ENCODE data around the gene FOXA3.

FOXA3 gene

GRCh38 chr19:45920458-45920857 is 56.3 kb downstream of the FOXA3 start:
- H3K9ac ChIP-seq (ENCODE audit: low read length), result no peak overlapping the region
- H3K27ac ChIP-seq (ENCODE audit: low read depth, low read length), result no peak overlapping the region
- H3K27me3 ChIP-seq (ENCODE audit: low read length), result no peaks in the 10 kb centered on the region
- no peak overlapping the region for H3K4me3 ChIP-seq (ENCODE audit: insufficient read depth, low read length, poor library complexity, severe bottlenecking)
- no peaks in the 10 kb centered on the region for H3F3A ChIP-seq (ENCODE audit: insufficient read depth)
- no peaks in the 10 kb centered on the region for H4K20me1 ChIP-seq (ENCODE audit: low read depth, low read length)
- no peaks in the 10 kb centered on the region for H3K36me3 ChIP-seq (ENCODE audit: low read length)
- no peaks in the 10 kb centered on the region for H3K9me3 ChIP-seq (ENCODE audit: insufficient read depth, low read length)
- no peak overlapping the region for H3K4me2 ChIP-seq (ENCODE audit: low read depth, low read length, poor library complexity, severe bottlenecking)
- H3K9me2 ChIP-seq (replicated peaks; ENCODE audit: insufficient read depth, low read length), result no peaks in the 10 kb centered on the region
- TF ChIP-seq CTCF (IDR thresholded peaks at IDR 0.05; ENCODE audit: insufficient read depth, low read length, poor library complexity, severe bottlenecking) (no peak), EZH2phosphoT487 (conservative IDR thresholded peaks at IDR 0.05; ENCODE audit: low read length) (no peak)
- no peak overlapping the region for H2AFZ ChIP-seq (ENCODE audit: low read depth, low read length, severe bottlenecking)
- no peaks in the 10 kb centered on the region for H3K79me2 ChIP-seq (ENCODE audit: insufficient read depth, low read length)

GRCh38 chr19:45922281-45922680 is 58.2 kb downstream of the FOXA3 start:
- no peak overlapping the region for H3K27ac ChIP-seq (ENCODE audit: low read depth, low read length)
- H3K9ac ChIP-seq (ENCODE audit: low read length), result no peak overlapping the region
- no peak overlapping the region for H3K4me2 ChIP-seq (ENCODE audit: low read depth, low read length, poor library complexity, severe bottlenecking)
- no peaks in the 10 kb centered on the region for H3K79me2 ChIP-seq (ENCODE audit: insufficient read depth, low read length)
- no peaks in the 10 kb centered on the region for H3K9me3 ChIP-seq (ENCODE audit: insufficient read depth, low read length)
- no peaks in the 10 kb centered on the region for H3K9me2 ChIP-seq (replicated peaks; ENCODE audit: insufficient read depth, low read length)
- no peak overlapping the region for H3K4me3 ChIP-seq (ENCODE audit: insufficient read depth, low read length, poor library complexity, severe bottlenecking)
- no peaks in the 10 kb centered on the region for H3K27me3 ChIP-seq (ENCODE audit: low read length)
- H2AFZ ChIP-seq (ENCODE audit: low read depth, low read length, severe bottlenecking), result no peak overlapping the region
- no peaks in the 10 kb centered on the region for H3F3A ChIP-seq (ENCODE audit: insufficient read depth)
- no peak for TF ChIP-seq EZH2phosphoT487 (conservative IDR thresholded peaks at IDR 0.05; ENCODE audit: low read length)
- no peak for TF ChIP-seq CTCF (IDR thresholded peaks at IDR 0.05; ENCODE audit: insufficient read depth, low read length, poor library complexity, severe bottlenecking)
- no peaks in the 10 kb centered on the region for H4K20me1 ChIP-seq (ENCODE audit: low read depth, low read length)
- H3K36me3 ChIP-seq (ENCODE audit: low read length), result no peaks in the 10 kb centered on the region
